OCI-LY1 (cell line): ENCODE data around the gene TENM4.

Experiments
- H2AFZ ChIP-seq: fragments of 200-600 bp; sonication (generic), shearing (Covaris generic); 2 replicates; pipeline ENCODE4 v1.6.0; 2014; ENCODE audit warnings: antibody characterized with exemption, mild to moderate bottlenecking, low read length
- H3F3A ChIP-seq: fragments of 200-600 bp; sonication (generic), shearing (Covaris generic); 2 replicates; pipeline ENCODE4 v1.6.0; 2014; ENCODE audit warnings: mild to moderate bottlenecking, antibody characterized with exemption, low read length, moderate library complexity; ENCODE audit not compliant: insufficient read depth
- H3K27ac ChIP-seq: fragments of 200-600 bp; sonication (generic); 2 replicates; pipeline ENCODE4 v1.5.1; 2014; ENCODE audit warnings: low read length, mixed run types, mild to moderate bottlenecking, low read depth; ENCODE audit not compliant: poor library complexity, severe bottlenecking
- H3K27me3 ChIP-seq: fragments of 200-600 bp; sonication (generic); 2 replicates; pipeline ENCODE4 v1.6.0; 2014; ENCODE audit warnings: antibody characterized with exemption, mild to moderate bottlenecking, low read length, moderate library complexity; ENCODE audit not compliant: insufficient read depth
- H3K36me3 ChIP-seq: fragments of 200-600 bp; sonication (generic); 2 replicates; pipeline ENCODE4 v1.6.1; 2014; ENCODE audit warnings: mild to moderate bottlenecking, antibody characterized with exemption, low read length, moderate library complexity, mixed read lengths; ENCODE audit not compliant: insufficient read depth
- H3K4me1 ChIP-seq: fragments of 200-600 bp; sonication (generic); 2 replicates; pipeline ENCODE4 v1.5.1; 2014; ENCODE audit warnings: mild to moderate bottlenecking, low read length, moderate library complexity; ENCODE audit not compliant: insufficient read depth, severe bottlenecking
- H3K4me2 ChIP-seq: fragments of 200-600 bp; sonication (generic), shearing (Covaris generic); 2 replicates; pipeline ENCODE4 v1.6.1; 2014; ENCODE audit warnings: low read length
- H3K4me3 ChIP-seq: fragments of 200-600 bp; sonication (generic); 2 replicates; pipeline ENCODE4 v1.5.1; 2014; ENCODE audit warnings: low read length, low read depth, mild to moderate bottlenecking, mixed read lengths; ENCODE audit not compliant: poor library complexity, severe bottlenecking
- H3K79me2 ChIP-seq: fragments of 200-600 bp; shearing (Covaris generic); 2 replicates; pipeline ENCODE4 v1.6.1; 2016; ENCODE audit warnings: mixed run types, low read length, mixed read lengths; ENCODE audit not compliant: insufficient read depth
- H3K9ac ChIP-seq: fragments of 200-600 bp; sonication (generic), shearing (Covaris generic); 2 replicates; pipeline ENCODE4 v1.6.1; 2014; ENCODE audit warnings: mild to moderate bottlenecking, low read length, mixed read lengths
- H3K9me2 ChIP-seq: fragments of 200-600 bp; sonication (generic), shearing (Covaris generic); 2 replicates; pipeline ENCODE4 v1.6.1; 2014; ENCODE audit warnings: low read depth, mild to moderate bottlenecking, low read length, mixed read lengths
- H3K9me3 ChIP-seq: fragments of 200-600 bp; shearing (Covaris generic); 2 replicates; pipeline ENCODE4 v1.6.1; 2014; ENCODE audit warnings: low read length, mixed read lengths
- H4K20me1 ChIP-seq: fragments of 200-600 bp; sonication (generic), shearing (Covaris generic); 2 replicates; pipeline ENCODE4 v1.6.0; 2016; ENCODE audit warnings: mild to moderate bottlenecking, low read length; ENCODE audit not compliant: insufficient read depth
- CTCF ChIP-seq: fragments of 200-600 bp; sonication (generic), shearing (Covaris generic); IDR thresholded peaks from 2 replicates; pipeline ENCODE4 v1.5.1; 2017; ENCODE audit warnings: mild to moderate bottlenecking, antibody characterized with exemption, low read length, moderate library complexity, mixed read lengths
- EZH2 ChIP-seq: fragments of 200-600 bp; sonication (generic), shearing (Covaris generic); IDR thresholded peaks from 2 replicates; pipeline ENCODE4 v1.8.0; 2017; ENCODE audit warnings: borderline replicate concordance, mixed run types, mild to moderate bottlenecking, antibody characterized with exemption, low read length, moderate library complexity, mixed read lengths

The TENM4 gene

GRCh38 chr11:78946945-78947902 is 493.6 kb downstream of the TENM4 start:
- H2AFZ ChIP-seq, result no peak overlapping the region

GRCh38 chr11:78943841-78944240 is 497.0 kb downstream of the TENM4 start:
- H3K79me2 ChIP-seq, result no peaks in the 10 kb centered on the region
- H2AFZ ChIP-seq, result no peak overlapping the region
- no peak overlapping the region for H3K9ac ChIP-seq
- no peaks in the 10 kb centered on the region for H3K9me2 ChIP-seq
- H3K36me3 ChIP-seq, result no peaks in the 10 kb centered on the region
- H3K4me3 ChIP-seq, result no peak overlapping the region
- H3K4me2 ChIP-seq, result no peak overlapping the region
- H3F3A ChIP-seq, result no peaks in the 10 kb centered on the region
- no peak overlapping the region for H3K27ac ChIP-seq
- H3K9me3 ChIP-seq, result no peaks in the 10 kb centered on the region
- no peaks in the 10 kb centered on the region for H3K4me1 ChIP-seq
- no peaks in the 10 kb centered on the region for H4K20me1 ChIP-seq
- TF ChIP-seq CTCF (no peak), EZH2 (no peak)
- no peaks in the 10 kb centered on the region for H3K27me3 ChIP-seq

More at GRCh38 chr11:78946945-78947902, 493.6 kb downstream of the TENM4 start:
- no peaks in the 10 kb centered on the region for H3K36me3 ChIP-seq
- no peak overlapping the region for H3K9ac ChIP-seq
- H3K9me3 ChIP-seq, result no peaks in the 10 kb centered on the region
- no peaks in the 10 kb centered on the region for H3K4me1 ChIP-seq
- no peak overlapping the region for H3K27ac ChIP-seq
- H4K20me1 ChIP-seq, result no peaks in the 10 kb centered on the region
- TF ChIP-seq CTCF (no peak), EZH2 (no peak)
- no peaks in the 10 kb centered on the region for H3K9me2 ChIP-seq
- H3K79me2 ChIP-seq, result no peaks in the 10 kb centered on the region
- H3K4me3 ChIP-seq, result no peak overlapping the region
- H3F3A ChIP-seq, result no peaks in the 10 kb centered on the region
- H3K4me2 ChIP-seq, result no peak overlapping the region
- H3K27me3 ChIP-seq, result 0 out of 2 replicates have a peak, but pooled peaks cover 3% of the 10 kb centered on the region

- no peak overlapping the region for H3K4me3 ChIP-seq
- H4K20me1 ChIP-seq, result no peaks in the 10 kb centered on the region
- H3K36me3 ChIP-seq, result no peaks in the 10 kb centered on the region
- no peaks in the 10 kb centered on the region for H3K9me2 ChIP-seq
- H3K4me2 ChIP-seq, result no peak overlapping the region
- no peak overlapping the region for H3K27ac ChIP-seq
- H3F3A ChIP-seq, result no peaks in the 10 kb centered on the region
- H3K9ac ChIP-seq, result no peak overlapping the region
- H3K27me3 ChIP-seq, result no peaks in the 10 kb centered on the region
- H3K9me3 ChIP-seq, result no peaks in the 10 kb centered on the region
- no peaks in the 10 kb centered on the region for H3K4me1 ChIP-seq
- H3K79me2 ChIP-seq, result no peaks in the 10 kb centered on the region
- no peak overlapping the region for H2AFZ ChIP-seq
- no peak for TF ChIP-seq CTCF
- no peak for TF ChIP-seq EZH2
Observed at GRCh38 chr11:78943154-78943553, 497.7 kb downstream of the TENM4 start.
